B cell (primary cell): ENCODE results near the gene ELK3. TPM values are rescaled to one million over a fixed set of nuclear protein-coding genes. Genes with fewer than 3 reads are reported as not detected.

Source experiments
- ATAC-seq: fragments of 200-7000 bp; cut with Tn5 transposase; one replicate; pipeline ENCODE4 v1.10.0; 2021; ENCODE audit warnings: low read depth, mild to moderate bottlenecking, moderate number of reproducible peaks, moderate library complexity
- CTCF ChIA-PET: fragments of 350-600 bp; sonication (Branson Sonifier 250); formaldehyde crosslinking; loops from one replicate; lab custom pipeline; 2021; ENCODE audit warnings: antibody characterized with exemption, inconsistent platforms; lab: Charles Lee
- POLR2A ChIA-PET: fragments of 350-600 bp; sonication (Branson Sonifier 250); formaldehyde crosslinking; loops from one replicate; lab custom pipeline; 2021; ENCODE audit warnings: antibody characterized with exemption; lab: Charles Lee
- DNase-seq: peaks from one replicate; pipeline ENCODE4 v3.0.0; 2013
- H2AFZ ChIP-seq: 2 replicates; pipeline ENCODE4 v1.6.1; 2012; ENCODE audit warnings: mild to moderate bottlenecking, low read depth, low read length; ENCODE audit not compliant: insufficient read depth, poor library complexity, severe bottlenecking
- H3K27ac ChIP-seq, 2 donors: 1 replicate in 1 of 2; 2 replicates in 1 of 2; pipeline ENCODE4 v1.5.1; 2012 to 2013; ENCODE audit warnings: low read length in 2 of 2, mild to moderate bottlenecking in 2 of 2, moderate library complexity in 1 of 2
- H3K27me3 ChIP-seq, 4 experiments: fragments of 200-600 bp in 1 of 4; sonication (generic) in 1 of 4; replicated peaks in 1 of 4; 1 replicate in 2 of 4; 2 replicates in 2 of 4; pipeline versions ENCODE4 v1.6.1 to v1.7.0; 2013 to 2016; ENCODE audit warnings: low read length in 3 of 4, mild to moderate bottlenecking in 2 of 4, mixed read lengths in 1 of 4, moderate library complexity in 1 of 4; ENCODE audit not compliant: insufficient read depth in 4 of 4, control insufficient read depth in 3 of 4; ENCODE audit errors: control extremely low read depth in 1 of 4
- H3K36me3 ChIP-seq, 2 experiments: replicated peaks in 1 of 2; 1 replicate in 1 of 2; 2 replicates in 1 of 2; pipeline versions ENCODE4 v1.6.1 to v1.7.1; 2013; ENCODE audit warnings: low read length in 1 of 2; ENCODE audit not compliant: insufficient read depth in 2 of 2, control insufficient read depth in 1 of 2; ENCODE audit errors: control extremely low read depth in 1 of 2, extremely low read depth in 1 of 2
- H3K4me1 ChIP-seq, 2 donors: fragments of 200-600 bp in 1 of 2; sonication (generic) in 1 of 2; 1 replicate in 1 of 2; 2 replicates in 1 of 2; pipeline versions ENCODE4 v1.5.1 to v1.6.1; 2013 to 2017; ENCODE audit warnings: low read length in 2 of 2; ENCODE audit not compliant: control insufficient read depth in 2 of 2, insufficient read depth in 2 of 2
- H3K4me2 ChIP-seq: replicated peaks from 2 replicates; pipeline ENCODE3; 2012; ENCODE audit warnings: mild to moderate bottlenecking, low read depth, low read length; ENCODE audit not compliant: poor library complexity, severe bottlenecking
- H3K4me3 ChIP-seq, 5 experiments: fragments of 200-600 bp in 1 of 5; sonication (generic) in 1 of 5; 1 replicate in 3 of 5; 2 replicates in 2 of 5; pipeline versions ENCODE4 v1.5.1 to v1.7.0; 2011 to 2016; ENCODE audit warnings: low read length in 4 of 5, mild to moderate bottlenecking in 4 of 5, low read depth in 2 of 5, control low read depth in 1 of 5, moderate library complexity in 1 of 5; ENCODE audit not compliant: insufficient read depth in 1 of 5; ENCODE audit errors: control extremely low read depth in 1 of 5, extremely low read depth in 1 of 5
- H3K79me2 ChIP-seq: fragments of 200-600 bp; sonication (generic); one replicate; pipeline ENCODE4 v1.6.0; 2016; ENCODE audit warnings: low read length; ENCODE audit not compliant: control insufficient read depth, insufficient read depth
- H3K9ac ChIP-seq: fragments of 200-600 bp; sonication (generic); 2 replicates; pipeline ENCODE4 v1.6.1; 2017; ENCODE audit warnings: mild to moderate bottlenecking, low read length, moderate library complexity
- H3K9me3 ChIP-seq, 3 donors: one replicate each; pipeline versions ENCODE4 v1.6.1 to v1.7.1; 2013; ENCODE audit warnings: low read length in 2 of 3; ENCODE audit not compliant: control insufficient read depth in 2 of 3, insufficient read depth in 1 of 3; ENCODE audit errors: control extremely low read depth in 1 of 3
- H4K20me1 ChIP-seq: 2 replicates; pipeline ENCODE4 v1.6.0; 2012; ENCODE audit warnings: mild to moderate bottlenecking, low read length; ENCODE audit not compliant: insufficient read depth, control insufficient read depth, poor library complexity, severe bottlenecking
- H3K27ac Mint-ChIP-seq: one replicate; pipeline ENCODE4 v1.8.0; 2021; ENCODE audit warnings: mixed read lengths
- H3K27me3 Mint-ChIP-seq: one replicate; pipeline ENCODE4 v1.8.0; 2021; ENCODE audit warnings: mixed read lengths
- H3K4me1 Mint-ChIP-seq: one replicate; pipeline ENCODE4 v1.8.0; 2021; ENCODE audit warnings: mixed read lengths
- H3K4me3 Mint-ChIP-seq: one replicate; pipeline ENCODE4 v1.8.0; 2021; ENCODE audit warnings: mixed read lengths
- H3K9me3 Mint-ChIP-seq: one replicate; pipeline ENCODE4 v1.8.0; 2022; ENCODE audit warnings: mixed read lengths; ENCODE audit not compliant: insufficient read depth
- CTCF ChIP-seq: fragments of 200-600 bp; IDR thresholded peaks from one replicate; pipeline ENCODE4 v1.8.0; 2022; ENCODE audit warnings: antibody characterized with exemption, mild to moderate bottlenecking
- EZH2 ChIP-seq: IDR thresholded peaks from 2 replicates; pipeline ENCODE4 v1.6.1; 2012; ENCODE audit warnings: borderline replicate concordance, low read depth, mild to moderate bottlenecking, moderate library complexity, low read length; ENCODE audit not compliant: insufficient read depth, poor library complexity, severe bottlenecking
- WGBS: methylation state at CpG from one replicate; pipeline ENCODE4 v1.1.5; 2013; ENCODE audit warnings: missing lambda C conversion rate; ENCODE audit not compliant: insufficient coverage; 5-methylcytosine and 5-hydroxymethylcytosine counted together
- intact Hi-C: fragments of 100-400 bp; cut with micrococcal nuclease; formaldehyde crosslinking; loops from one replicate; pipeline ENCODE4 v1.10.0; 2022
- polyA plus RNA-seq: library from polyadenylated mRNA; depleted of rRNA; stranded (reverse); fragments of >200 nt; gene quantifications from 2 replicates; pipeline ENCODE4 v1.2.3, GENCODE V29; 2012
- total RNA-seq, 2 donors: library from RNA; stranded (reverse); fragments of 120-200 nt in 1 of 2; gene quantifications; 1 replicate in 1 of 2; 2 replicates in 1 of 2; pipeline versions ENCODE4 v1.2.3 to v1.2.4, GENCODE V29; 2013 to 2022

The ELK3 gene
- total and polyA plus RNA-seq, 2 donors (not counting 1 experiment from before 2014, with no cell fraction given) = 10.5 to 87.1 TPM

GRCh38 chr12:96146747-96147146 is 47.4 kb upstream of the ELK3 start:
- ATAC-seq (no peak), DNase-seq (peak; percentile 22)
- Histone ChIP-seq H3K79me2 (no peaks in the 10 kb centered on the region), H3K9me3 (peaks cover 0 to 4% (median 0%) of the 10 kb centered on the region in 3 donors), H3K4me3 (no peak overlapping the region), H3K27ac (no peak overlapping the region), H4K20me1 (no peaks in the 10 kb centered on the region), H2AFZ (no peak overlapping the region), H3K4me2 (no peak overlapping the region), H3K36me3 (no peaks in the 10 kb centered on the region), H3K4me1 (peaks cover 16 to 26% of the 10 kb centered on the region in 2 donors), H3K27me3 (no peaks in the 10 kb centered on the region), H3K9ac (no peak overlapping the region)
- Mint-ChIP-seq H3K4me3 (no peak overlapping the region), H3K4me1 (peaks cover 32% of the 10 kb centered on the region), H3K27me3 (no peaks in the 10 kb centered on the region), H3K9me3 (no peaks in the 10 kb centered on the region), H3K27ac (no peak overlapping the region)
- POLR2A ChIA-PET = no interaction called here
- WGBS = no CpG with 5 or more reads among the region's 2 CpGs
- TF ChIP-seq CTCF (no peak), EZH2 (no peak)
- CTCF ChIA-PET = interaction anchor here (1.0 kb wide), 1 partner anchor 69 kb away, joined by 3 read pairs; no protein-coding TSS in a partner anchor
- intact Hi-C loops = loop anchor here (10.0 kb wide), 1 partner anchor 48 kb away; the partner anchor contains the start of gene ELK3

GRCh38 chr12:96150442-96150841 is 43.7 kb upstream of the ELK3 start:
- intact Hi-C loops = no loop called here
- POLR2A ChIA-PET = no interaction called here

More at GRCh38 chr12:96150442-96150841, 43.7 kb upstream of the ELK3 start:
- H3K4me1 Mint-ChIP-seq = peaks cover 8% of the 10 kb centered on the region
- no peak for TF ChIP-seq CTCF
- TF ChIP-seq EZH2 = no peak
- CTCF ChIA-PET = interaction anchor here (0.6 kb wide), 1 partner anchor 305 kb away, joined by 5 read pairs; no protein-coding TSS in a partner anchor
- Histone ChIP-seq H3K9ac (no peak overlapping the region), H3K4me2 (no peak overlapping the region), H3K27ac (no peak overlapping the region), H4K20me1 (no peaks in the 10 kb centered on the region), H2AFZ (no peak overlapping the region), H3K27me3 (no peaks in the 10 kb centered on the region), H3K4me1 (peaks cover 0 to 6% of the 10 kb centered on the region in 2 donors), H3K79me2 (no peaks in the 10 kb centered on the region), H3K36me3 (no peaks in the 10 kb centered on the region), H3K9me3 (peaks cover 0 to 4% (median 0%) of the 10 kb centered on the region in 3 donors), H3K4me3 (no peak overlapping the region)
- 96% methylated on average over 5 of the region's 5 CpGs for WGBS
- no peak for ATAC-seq
- H3K27ac Mint-ChIP-seq = no peak overlapping the region
- no peak overlapping the region for H3K4me3 Mint-ChIP-seq
- H3K9me3 Mint-ChIP-seq = no peaks in the 10 kb centered on the region
- DNase-seq = no peak
- H3K27me3 Mint-ChIP-seq = no peaks in the 10 kb centered on the region
